Measurements from ENCODE around the gene CST5. TPM values are rescaled to one million over a fixed set of nuclear protein-coding genes. Genes with fewer than 3 reads are reported as not detected.
"Not testable (repeated sequence)": the region's sequence is repeated elsewhere in the genome, so short reads cannot be mapped to it uniquely, and the experiment has no call there.

CST5 gene
- total RNA-seq, 2 experiments from 2014 or later = not detected

GRCh38 chr20:23918101-23918862, 38.7 kb upstream of the CST5 start:
- no peak for DNase-seq
- H3K27ac Mint-ChIP-seq = no peak overlapping the region
- POLR2A ChIA-PET = no interaction called here
- no peaks in the 10 kb centered on the region for H3K36me3 Mint-ChIP-seq
- H3K4me3 Mint-ChIP-seq = no peak overlapping the region
- H3K4me1 Mint-ChIP-seq (ENCODE audit: low read depth) = peaks cover 15% of the 10 kb centered on the region
- intact Hi-C loops (cut with micrococcal nuclease) = no loop called here
- CTCF ChIA-PET = no interaction called here
- no peaks in the 10 kb centered on the region for H3K9me3 Mint-ChIP-seq
- peaks cover 1% of the 10 kb centered on the region for H3K27me3 Mint-ChIP-seq

- ChIA-PET CTCF (no interaction called here), POLR2A (no interaction called here)
- intact Hi-C loops (cut with micrococcal nuclease) = no loop called here
- no peak overlapping the region for H3K27ac Mint-ChIP-seq
- no peak for DNase-seq
- H3K9me3 Mint-ChIP-seq = no peaks in the 10 kb centered on the region
- no peak overlapping the region for H3K4me3 Mint-ChIP-seq
- peaks cover 3% of the 10 kb centered on the region for H3K27me3 Mint-ChIP-seq
- peaks cover 15% of the 10 kb centered on the region for H3K4me1 Mint-ChIP-seq (ENCODE audit: low read depth)
- no peaks in the 10 kb centered on the region for H3K36me3 Mint-ChIP-seq
Observed at GRCh38 chr20:23917024-23917725, 37.6 kb upstream of the CST5 start.

GRCh38 chr20:23915844-23916243, 36.3 kb upstream of the CST5 start:
- Mint-ChIP-seq H3K27me3 (peaks cover 4% of the 10 kb centered on the region), H3K4me3 (no peak overlapping the region), H3K9me3 (no peaks in the 10 kb centered on the region), H3K36me3 (no peaks in the 10 kb centered on the region), H3K4me1 (ENCODE audit: low read depth) (peaks cover 14% of the 10 kb centered on the region), H3K27ac (no peak overlapping the region)
- intact Hi-C loops (cut with micrococcal nuclease) = no loop called here
- POLR2A ChIA-PET = no interaction called here
- CTCF ChIA-PET = no interaction called here
- no peak for DNase-seq

GRCh38 chr20:23914469-23914868, 34.9 kb upstream of the CST5 start:
- H3K9me3 Mint-ChIP-seq; POLR2A ChIA-PET; H3K36me3 Mint-ChIP-seq; intact Hi-C loops (cut with micrococcal nuclease); DNase-seq; H3K4me3 Mint-ChIP-seq; CTCF ChIA-PET; H3K27ac Mint-ChIP-seq; H3K4me1 Mint-ChIP-seq (ENCODE audit: low read depth); H3K27me3 Mint-ChIP-seq: not testable (repeated sequence)

- ChIA-PET POLR2A (no interaction called here), CTCF (no interaction called here)
- H3K4me3 Mint-ChIP-seq = no peak overlapping the region
- H3K27me3 Mint-ChIP-seq = peaks cover 11% of the 10 kb centered on the region
- H3K9me3 Mint-ChIP-seq = peaks cover 32% of the 10 kb centered on the region
- DNase-seq = no peak
- H3K27ac Mint-ChIP-seq = no peak overlapping the region
- H3K4me1 Mint-ChIP-seq (ENCODE audit: low read depth) = no peaks in the 10 kb centered on the region
- intact Hi-C loops (cut with micrococcal nuclease) = no loop called here
- peaks cover 7% of the 10 kb centered on the region for H3K36me3 Mint-ChIP-seq
Observed at GRCh38 chr20:23910210-23910609, 30.7 kb upstream of the CST5 start.

GRCh38 chr20:23909390-23909789, 29.8 kb upstream of the CST5 start:
- ChIA-PET POLR2A (no interaction called here), CTCF (no interaction called here)
- DNase-seq = no peak
- Mint-ChIP-seq H3K4me3 (no peak overlapping the region), H3K4me1 (ENCODE audit: low read depth) (no peaks in the 10 kb centered on the region), H3K27ac (no peak overlapping the region), H3K36me3 (peaks cover 7% of the 10 kb centered on the region), H3K27me3 (peaks cover 11% of the 10 kb centered on the region), H3K9me3 (peaks cover 32% of the 10 kb centered on the region)
- intact Hi-C loops (cut with micrococcal nuclease) = no loop called here

- ChIA-PET CTCF (no interaction called here), POLR2A (no interaction called here)
- Mint-ChIP-seq H3K4me3 (no peak overlapping the region), H3K9me3 (peaks cover 41% of the 10 kb centered on the region), H3K27me3 (peaks cover 10% of the 10 kb centered on the region), H3K27ac (no peak overlapping the region), H3K36me3 (peaks cover 8% of the 10 kb centered on the region), H3K4me1 (ENCODE audit: low read depth) (peaks cover 4% of the 10 kb centered on the region)
- intact Hi-C loops (cut with micrococcal nuclease) = no loop called here
- no peak for DNase-seq
Observed at GRCh38 chr20:23907579-23907978, 28.0 kb upstream of the CST5 start.

- H3K27ac Mint-ChIP-seq = not testable (repeated sequence)
Observed at GRCh38 chr20:23902396-23902795, 22.8 kb upstream of the CST5 start.

GRCh38 chr20:23890867-23891266, 11.3 kb upstream of the CST5 start:
- H3K36me3 Mint-ChIP-seq; POLR2A ChIA-PET; CTCF ChIA-PET; H3K4me3 Mint-ChIP-seq; DNase-seq; H3K27ac Mint-ChIP-seq; H3K4me1 Mint-ChIP-seq (ENCODE audit: low read depth); H3K27me3 Mint-ChIP-seq; H3K9me3 Mint-ChIP-seq: not testable (repeated sequence)
- intact Hi-C loops (cut with micrococcal nuclease) = loop anchor here (5.0 kb wide), 1 partner anchor 211 kb away; no protein-coding TSS in a partner anchor

More at GRCh38 chr20:23902396-23902795, 22.8 kb upstream of the CST5 start:
- H3K36me3 Mint-ChIP-seq; intact Hi-C loops (cut with micrococcal nuclease); H3K27me3 Mint-ChIP-seq; CTCF ChIA-PET; H3K4me1 Mint-ChIP-seq (ENCODE audit: low read depth); POLR2A ChIA-PET: not testable (repeated sequence)
- DNase-seq = peak; percentile 36
- Mint-ChIP-seq H3K4me3 (peak overlapping the region; percentile 39), H3K9me3 (peaks cover 30% of the 10 kb centered on the region)

GRCh38 chr20:23889775-23890187, 10.2 kb upstream of the CST5 start:
- no peak overlapping the region for H3K27ac Mint-ChIP-seq
- DNase-seq = peak; percentile 71
- ChIA-PET POLR2A (no interaction called here), CTCF (interaction anchor here (0.9 to 1.0 kb wide), 2 partner anchors 48 to 60 kb away, joined by 3 to 5 read pairs; no protein-coding TSS in a partner anchor)
- H3K9me3 Mint-ChIP-seq = no peaks in the 10 kb centered on the region
- intact Hi-C loops (cut with micrococcal nuclease) = loop anchor here (5.0 kb wide), 2 partner anchors 108 to 213 kb away; no protein-coding TSS in a partner anchor
- peaks cover 3% of the 10 kb centered on the region for H3K27me3 Mint-ChIP-seq
- H3K4me1 Mint-ChIP-seq (ENCODE audit: low read depth) = no peaks in the 10 kb centered on the region
- no peak overlapping the region for H3K4me3 Mint-ChIP-seq
- no peaks in the 10 kb centered on the region for H3K36me3 Mint-ChIP-seq

- Mint-ChIP-seq H3K4me3 (no peak overlapping the region), H3K27me3 (peaks cover 1% of the 10 kb centered on the region), H3K27ac (no peak overlapping the region), H3K4me1 (ENCODE audit: low read depth) (no peaks in the 10 kb centered on the region), H3K9me3 (no peaks in the 10 kb centered on the region), H3K36me3 (no peaks in the 10 kb centered on the region)
- intact Hi-C loops (cut with micrococcal nuclease) = loop anchor here (5.0 kb wide), 1 partner anchor 109 kb away; no protein-coding TSS in a partner anchor
- ChIA-PET POLR2A (no interaction called here), CTCF (interaction anchor here (1.7 kb wide), 1 partner anchor 50 kb away, joined by 4 read pairs; no protein-coding TSS in a partner anchor)
- DNase-seq = no peak
Observed at GRCh38 chr20:23887856-23888255, 8.3 kb upstream of the CST5 start.

GRCh38 chr20:23884771-23885162, 5.2 kb upstream of the CST5 start:
- no peak overlapping the region for H3K4me3 Mint-ChIP-seq
- H3K4me1 Mint-ChIP-seq (ENCODE audit: low read depth) = no peaks in the 10 kb centered on the region
- H3K36me3 Mint-ChIP-seq = no peaks in the 10 kb centered on the region
- DNase-seq = no peak
- ChIA-PET POLR2A (no interaction called here), CTCF (no interaction called here)
- H3K27ac Mint-ChIP-seq = no peak overlapping the region
- no peaks in the 10 kb centered on the region for H3K9me3 Mint-ChIP-seq
- intact Hi-C loops (cut with micrococcal nuclease) = loop anchor here (5.0 kb wide), 1 partner anchor 113 kb away; no protein-coding TSS in a partner anchor
- no peaks in the 10 kb centered on the region for H3K27me3 Mint-ChIP-seq
